Glutamatergic neuron (in vitro differentiated cells): Measurements from ENCODE around the gene MACROD2. TPM values are rescaled to one million over a fixed set of nuclear protein-coding genes. Genes with fewer than 3 reads are reported as not detected.

Source experiments
- DNase-seq: peaks from one replicate; pipeline ENCODE4 v3.0.0; 2022
- H3K27ac Mint-ChIP-seq: one replicate; pipeline ENCODE4 v1.8.0; 2020; ENCODE audit warnings: mild to moderate bottlenecking, mixed read lengths, inconsistent platforms; ENCODE audit not compliant: unreplicated experiment
- H3K27me3 Mint-ChIP-seq: one replicate; pipeline ENCODE4 v1.8.0; 2020; ENCODE audit warnings: mild to moderate bottlenecking, moderate library complexity, mixed read lengths, inconsistent platforms; ENCODE audit not compliant: unreplicated experiment
- H3K36me3 Mint-ChIP-seq: one replicate; pipeline ENCODE4 v1.8.0; 2020; ENCODE audit warnings: mild to moderate bottlenecking, mixed read lengths, inconsistent platforms; ENCODE audit not compliant: unreplicated experiment
- H3K4me1 Mint-ChIP-seq: one replicate; pipeline ENCODE4 v1.8.0; 2020; ENCODE audit warnings: mild to moderate bottlenecking, low read depth, mixed read lengths, inconsistent platforms; ENCODE audit not compliant: unreplicated experiment
- H3K4me3 Mint-ChIP-seq: one replicate; pipeline ENCODE4 v1.8.0; 2020; ENCODE audit warnings: mild to moderate bottlenecking, mixed read lengths, inconsistent platforms; ENCODE audit not compliant: unreplicated experiment
- H3K9me3 Mint-ChIP-seq: one replicate; pipeline ENCODE4 v1.8.0; 2020; ENCODE audit warnings: mild to moderate bottlenecking, moderate library complexity, mixed read lengths, inconsistent platforms; ENCODE audit not compliant: unreplicated experiment
- total RNA-seq: library from RNA; stranded (reverse); fragmentation: NEBNext Ultra II Directional; extraction: Animal tissue kit (Norgen Biotek cat#: 25700); gene quantifications from one replicate; pipeline ENCODE4 v1.2.1, GENCODE V29; 2021; ENCODE audit not compliant: unreplicated experiment
- TF ChIP-seq, protein P1 (sequence below): fragments of 200-600 bp; sonication (generic); IDR thresholded peaks from one replicate; pipeline ENCODE4 v1.5.0; 2021; ENCODE audit not compliant: partially characterized antibody, unreplicated experiment

The MACROD2 gene
- total RNA-seq, 1 donor from 2014 or later, result 8.7 TPM

GRCh38 chr20:15379681-15380296, 1384.5 kb downstream of the MACROD2 start:
- no peak overlapping the region for H3K27ac Mint-ChIP-seq

DNA sequence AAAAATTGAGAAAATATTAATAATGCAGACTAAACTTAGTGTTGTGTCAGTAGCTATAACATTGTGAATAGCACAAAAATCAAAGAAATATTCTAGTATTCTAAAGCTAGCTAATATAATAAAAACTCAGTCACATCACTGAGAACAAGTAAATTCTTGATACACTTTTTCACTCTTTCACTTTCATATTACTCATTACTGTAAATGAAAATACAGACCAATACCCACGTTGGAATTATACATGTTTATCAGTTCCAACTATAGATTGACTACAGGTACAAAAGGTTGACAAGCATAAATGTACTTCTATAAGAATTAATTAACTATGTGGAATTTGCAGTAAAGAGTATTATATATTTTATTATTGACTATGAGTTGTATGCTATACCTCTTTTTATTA, 1385.5 kb downstream of the MACROD2 start:
- no peaks in the 10 kb centered on the region for H3K4me1 Mint-ChIP-seq
- H3K27ac Mint-ChIP-seq, result no peak overlapping the region
- no peak overlapping the region for H3K4me3 Mint-ChIP-seq
- H3K36me3 Mint-ChIP-seq, result no peaks in the 10 kb centered on the region
- TF ChIP-seq, protein P1, sequence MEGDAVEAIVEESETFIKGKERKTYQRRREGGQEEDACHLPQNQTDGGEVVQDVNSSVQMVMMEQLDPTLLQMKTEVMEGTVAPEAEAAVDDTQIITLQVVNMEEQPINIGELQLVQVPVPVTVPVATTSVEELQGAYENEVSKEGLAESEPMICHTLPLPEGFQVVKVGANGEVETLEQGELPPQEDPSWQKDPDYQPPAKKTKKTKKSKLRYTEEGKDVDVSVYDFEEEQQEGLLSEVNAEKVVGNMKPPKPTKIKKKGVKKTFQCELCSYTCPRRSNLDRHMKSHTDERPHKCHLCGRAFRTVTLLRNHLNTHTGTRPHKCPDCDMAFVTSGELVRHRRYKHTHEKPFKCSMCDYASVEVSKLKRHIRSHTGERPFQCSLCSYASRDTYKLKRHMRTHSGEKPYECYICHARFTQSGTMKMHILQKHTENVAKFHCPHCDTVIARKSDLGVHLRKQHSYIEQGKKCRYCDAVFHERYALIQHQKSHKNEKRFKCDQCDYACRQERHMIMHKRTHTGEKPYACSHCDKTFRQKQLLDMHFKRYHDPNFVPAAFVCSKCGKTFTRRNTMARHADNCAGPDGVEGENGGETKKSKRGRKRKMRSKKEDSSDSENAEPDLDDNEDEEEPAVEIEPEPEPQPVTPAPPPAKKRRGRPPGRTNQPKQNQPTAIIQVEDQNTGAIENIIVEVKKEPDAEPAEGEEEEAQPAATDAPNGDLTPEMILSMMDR, result no peak
- H3K9me3 Mint-ChIP-seq, result no peaks in the 10 kb centered on the region
- DNase-seq, result no peak
- H3K27me3 Mint-ChIP-seq, result no peaks in the 10 kb centered on the region

More at GRCh38 chr20:15379681-15380296, 1384.5 kb downstream of the MACROD2 start:
- Mint-ChIP-seq H3K4me3 (no peak overlapping the region), H3K4me1 (no peaks in the 10 kb centered on the region), H3K36me3 (no peaks in the 10 kb centered on the region), H3K9me3 (no peaks in the 10 kb centered on the region), H3K27me3 (no peaks in the 10 kb centered on the region)
- no peak for DNase-seq
- TF ChIP-seq, protein P1, result no peak

DNA sequence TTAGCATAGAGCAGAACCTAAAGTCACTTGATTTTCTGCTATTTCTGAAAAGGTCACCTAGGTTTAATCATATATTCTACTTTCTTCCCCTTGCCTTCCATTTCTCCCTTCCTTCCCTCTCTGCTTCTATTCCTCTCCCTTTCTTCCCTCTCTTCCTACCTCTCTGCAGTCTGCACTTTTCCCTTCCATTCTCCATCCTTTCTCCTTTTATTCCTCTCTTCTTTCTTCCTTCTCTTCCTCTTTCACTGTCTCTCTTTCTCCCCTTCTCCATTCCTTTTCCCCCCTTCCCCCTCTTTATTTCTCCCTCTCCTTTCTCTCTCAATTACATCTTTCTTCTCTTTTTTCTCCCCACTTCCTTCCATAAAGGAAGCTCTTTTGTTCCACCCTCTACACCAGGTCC, 1391.9 kb downstream of the MACROD2 start:
- H3K36me3 Mint-ChIP-seq, result no peaks in the 10 kb centered on the region
- no peaks in the 10 kb centered on the region for H3K27me3 Mint-ChIP-seq
- H3K27ac Mint-ChIP-seq, result no peak overlapping the region
- H3K4me3 Mint-ChIP-seq, result no peak overlapping the region
- H3K4me1 Mint-ChIP-seq, result no peaks in the 10 kb centered on the region
- DNase-seq, result no peak
- no peaks in the 10 kb centered on the region for H3K9me3 Mint-ChIP-seq
- TF ChIP-seq, protein P1, result no peak

DNA sequence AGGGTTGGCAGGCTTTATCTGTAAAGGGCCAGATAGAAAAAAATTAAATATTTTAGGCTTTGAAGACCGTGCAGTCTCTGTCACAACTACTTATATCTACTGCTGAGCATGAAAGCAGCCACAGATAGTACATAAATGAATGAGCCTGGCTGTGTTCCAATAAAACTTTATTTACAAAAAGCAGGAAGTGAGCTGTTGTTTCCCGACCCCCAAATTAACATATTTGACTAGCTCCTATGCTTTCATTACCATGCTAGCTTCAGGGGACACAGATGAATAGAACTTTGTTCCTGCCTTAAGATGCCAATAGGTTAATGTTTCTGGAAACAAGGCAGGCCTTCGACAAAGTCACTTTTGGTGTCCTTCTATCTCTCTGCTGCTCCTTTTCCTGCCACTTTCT, 1400.1 kb downstream of the MACROD2 start:
- TF ChIP-seq, protein P1, result no peak
- no peak for DNase-seq
- H3K4me3 Mint-ChIP-seq, result no peak overlapping the region
- H3K27me3 Mint-ChIP-seq, result no peaks in the 10 kb centered on the region
- H3K27ac Mint-ChIP-seq, result no peak overlapping the region
- H3K4me1 Mint-ChIP-seq, result no peaks in the 10 kb centered on the region
- no peaks in the 10 kb centered on the region for H3K36me3 Mint-ChIP-seq
- no peaks in the 10 kb centered on the region for H3K9me3 Mint-ChIP-seq

DNA sequence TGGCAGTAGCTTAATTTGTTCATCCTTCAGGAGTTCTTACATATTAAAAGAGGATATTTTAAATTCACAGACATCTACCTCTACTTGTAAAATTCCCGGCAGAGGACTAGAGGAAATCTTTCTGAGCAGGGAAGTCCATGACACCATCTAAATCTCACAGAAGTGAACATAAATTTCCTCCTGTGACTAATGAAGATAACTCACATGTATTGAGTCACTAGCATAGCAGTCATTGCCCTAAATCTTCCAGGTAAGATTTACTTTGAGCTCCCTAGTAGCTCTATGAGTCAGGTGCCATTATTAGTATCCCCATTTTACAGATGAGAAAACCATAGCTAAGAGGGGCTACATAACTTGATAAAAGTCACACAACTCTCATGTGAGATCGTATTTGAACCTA, 1400.7 kb downstream of the MACROD2 start:
- no peaks in the 10 kb centered on the region for H3K36me3 Mint-ChIP-seq
- H3K9me3 Mint-ChIP-seq, result no peaks in the 10 kb centered on the region

More for the DNA sequence above, 1400.7 kb downstream of the MACROD2 start:
- Mint-ChIP-seq H3K27me3 (no peaks in the 10 kb centered on the region), H3K27ac (no peak overlapping the region), H3K4me3 (no peak overlapping the region), H3K4me1 (no peaks in the 10 kb centered on the region)
- TF ChIP-seq, protein P1, result no peak
- no peak for DNase-seq
